C4-2B (cell line): ENCODE measurements around the gene SPANXN5.
"Not testable (repeated sequence)": the region's sequence is repeated elsewhere in the genome, so short reads cannot be mapped to it uniquely, and the experiment has no call there.

Experiments
- H3K27ac ChIP-seq: fragments of 450-650 bp; 2 replicates; pipeline ENCODE4 v1.5.1; 2017
- ZFX ChIP-seq: fragments of 450-650 bp; IDR thresholded peaks from 2 replicates; pipeline ENCODE4 v1.6.1; 2017
- TF ChIP-seq, protein P1 (sequence below): fragments of 450-650 bp; conservative IDR thresholded peaks from 2 replicates; pipeline ENCODE4 v1.5.1; 2017; ENCODE audit warnings: mild to moderate bottlenecking

Gene SPANXN5, protein sequence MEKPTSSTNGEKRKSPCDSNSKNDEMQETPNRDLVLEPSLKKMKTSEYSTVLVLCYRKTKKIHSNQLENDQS

DNA sequence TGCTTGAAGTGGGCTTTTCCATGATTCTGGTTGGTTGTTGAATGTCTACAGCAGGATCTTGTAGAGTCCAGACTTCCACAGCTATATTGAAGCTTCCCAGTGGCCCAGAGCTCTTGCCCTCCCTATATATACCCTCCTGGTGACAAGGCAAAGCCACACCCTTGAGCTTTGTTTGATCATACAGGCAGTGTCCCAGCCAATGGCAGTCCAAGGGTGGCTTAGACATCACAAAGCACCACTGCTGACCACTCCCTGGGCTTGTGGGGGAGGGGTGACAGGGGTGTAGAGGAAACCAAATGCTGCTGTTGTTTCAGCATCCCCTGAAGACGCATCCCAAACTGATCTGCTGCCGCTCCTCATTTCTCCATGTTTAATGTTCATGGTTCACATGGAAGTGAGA is at the start of gene SPANXN5:
Gene SPANXN5 (minus strand): TSS at position 101 of the 400 bp plus-strand sequence. CDS start 79 bp downstream, at position 22.
- not testable (repeated sequence) for H3K27ac ChIP-seq

DNA sequence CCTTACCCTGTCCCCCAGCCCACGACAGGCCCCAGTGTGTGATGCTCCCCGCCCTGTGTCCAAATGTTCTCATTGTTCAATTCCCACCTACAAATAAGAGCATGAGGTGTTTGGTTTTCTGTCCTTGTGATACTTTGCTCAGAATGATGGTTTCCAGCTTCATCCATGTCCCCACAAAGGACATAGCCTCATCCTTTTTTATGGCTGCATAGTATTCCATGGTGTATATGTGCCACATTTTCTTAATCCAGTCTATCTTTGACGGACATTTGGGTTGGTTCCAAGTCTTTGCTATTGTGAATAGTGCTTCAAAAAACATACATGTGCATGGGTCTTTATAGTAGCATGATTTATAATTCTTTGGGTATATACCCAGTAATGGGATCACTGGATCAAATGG is 46.4 kb upstream of the SPANXN5 start:
- H3K27ac ChIP-seq, result not testable (repeated sequence)

DNA sequence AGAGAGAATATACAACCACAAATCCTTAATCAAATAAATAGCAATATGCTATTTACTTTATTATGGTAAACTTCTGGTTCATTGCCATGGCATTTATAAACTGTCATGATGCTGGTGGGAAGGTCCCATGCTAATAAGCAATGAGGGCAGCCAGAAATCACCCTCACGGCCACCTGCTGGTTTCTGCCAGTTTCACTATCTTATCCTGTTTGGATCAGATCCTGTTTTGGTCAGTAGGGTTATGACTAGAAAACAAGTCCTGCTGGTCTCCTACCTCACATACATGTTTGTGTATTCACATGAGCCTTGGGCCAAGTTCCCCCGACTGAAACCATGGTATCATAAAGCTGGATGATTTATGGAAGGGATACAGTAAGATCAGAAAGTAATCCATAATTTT is 41.9 kb upstream of the SPANXN5 start:
- H3K27ac ChIP-seq, result no peak overlapping the region
- TF ChIP-seq, protein P1, sequence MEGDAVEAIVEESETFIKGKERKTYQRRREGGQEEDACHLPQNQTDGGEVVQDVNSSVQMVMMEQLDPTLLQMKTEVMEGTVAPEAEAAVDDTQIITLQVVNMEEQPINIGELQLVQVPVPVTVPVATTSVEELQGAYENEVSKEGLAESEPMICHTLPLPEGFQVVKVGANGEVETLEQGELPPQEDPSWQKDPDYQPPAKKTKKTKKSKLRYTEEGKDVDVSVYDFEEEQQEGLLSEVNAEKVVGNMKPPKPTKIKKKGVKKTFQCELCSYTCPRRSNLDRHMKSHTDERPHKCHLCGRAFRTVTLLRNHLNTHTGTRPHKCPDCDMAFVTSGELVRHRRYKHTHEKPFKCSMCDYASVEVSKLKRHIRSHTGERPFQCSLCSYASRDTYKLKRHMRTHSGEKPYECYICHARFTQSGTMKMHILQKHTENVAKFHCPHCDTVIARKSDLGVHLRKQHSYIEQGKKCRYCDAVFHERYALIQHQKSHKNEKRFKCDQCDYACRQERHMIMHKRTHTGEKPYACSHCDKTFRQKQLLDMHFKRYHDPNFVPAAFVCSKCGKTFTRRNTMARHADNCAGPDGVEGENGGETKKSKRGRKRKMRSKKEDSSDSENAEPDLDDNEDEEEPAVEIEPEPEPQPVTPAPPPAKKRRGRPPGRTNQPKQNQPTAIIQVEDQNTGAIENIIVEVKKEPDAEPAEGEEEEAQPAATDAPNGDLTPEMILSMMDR, result no peak
- no peak for TF ChIP-seq ZFX

DNA sequence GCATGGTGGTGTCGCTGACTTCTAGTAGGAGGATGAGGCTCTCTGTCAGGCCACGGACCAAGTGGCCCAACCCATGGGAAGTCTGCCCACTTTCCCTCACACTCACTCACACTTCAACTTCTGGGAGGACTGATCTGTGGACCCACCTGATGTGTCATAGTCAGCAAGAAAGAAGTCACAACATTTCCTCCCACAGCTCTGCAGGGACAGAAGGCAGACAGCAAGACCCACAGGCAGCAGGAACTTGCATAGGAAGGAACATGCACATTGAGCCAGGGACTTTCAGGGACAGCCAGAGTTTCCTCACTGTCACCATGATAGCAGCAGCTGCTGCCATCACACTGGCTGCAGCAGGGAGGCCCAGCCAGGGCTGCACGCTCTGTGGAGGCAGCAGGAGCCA is 33.3 kb upstream of the SPANXN5 start:
- no peak overlapping the region for H3K27ac ChIP-seq
- TF ChIP-seq ZFX, result no peak
- TF ChIP-seq, protein P1, result no peak

DNA sequence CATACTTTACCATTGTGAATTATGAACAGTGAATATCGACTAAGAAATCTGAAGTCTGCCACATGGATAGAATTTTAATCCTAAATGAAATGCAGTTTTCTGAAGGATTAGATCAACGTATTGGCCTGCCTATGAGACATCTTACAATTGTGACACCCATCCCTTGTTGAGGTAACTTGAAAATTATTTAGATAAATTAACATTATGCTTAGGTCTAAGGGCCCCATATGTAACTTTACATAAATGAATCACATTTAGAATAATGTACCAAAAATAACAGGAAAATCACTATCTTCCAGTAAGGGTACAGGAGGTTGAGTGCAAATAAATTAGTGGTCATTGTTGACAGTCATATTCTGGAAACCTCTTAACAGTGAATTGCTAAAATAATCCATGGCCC is 27.4 kb upstream of the SPANXN5 start:
- TF ChIP-seq ZFX, result no peak
- TF ChIP-seq, protein P1, result no peak
- no peak overlapping the region for H3K27ac ChIP-seq

DNA sequence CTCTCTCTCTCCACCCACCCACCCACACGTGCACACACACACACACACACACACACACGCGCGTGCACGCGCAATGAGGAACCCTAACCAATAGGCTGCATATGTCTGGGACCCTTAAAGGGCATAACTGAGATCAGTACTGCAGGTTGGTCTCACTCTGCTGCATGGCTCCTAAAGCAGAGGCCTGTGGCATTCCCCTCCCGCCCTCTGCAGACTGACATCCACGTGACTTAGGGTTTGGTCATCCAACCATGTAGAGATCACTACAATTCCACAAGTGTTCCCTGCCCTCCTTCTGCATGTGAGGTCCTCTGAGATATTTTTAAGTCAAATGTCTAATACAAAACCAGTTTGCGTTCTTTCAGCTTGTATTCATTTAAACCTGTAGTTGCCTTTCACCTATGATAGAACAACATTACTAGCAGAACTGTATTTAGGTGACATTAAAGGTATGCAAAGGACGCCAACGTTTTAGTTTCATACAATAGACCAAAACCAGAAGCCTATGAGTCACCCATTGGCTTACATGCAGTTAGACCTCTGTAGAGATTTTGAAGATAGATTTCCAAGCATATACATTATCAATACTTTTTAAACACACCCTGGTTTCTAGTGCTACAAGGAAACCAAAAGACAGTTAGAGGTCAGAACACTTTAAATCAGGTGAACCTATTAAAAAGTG is 24.0 kb upstream of the SPANXN5 start:
- no peak overlapping the region for H3K27ac ChIP-seq
- no peak for TF ChIP-seq ZFX
- TF ChIP-seq, protein P1, result no peak

DNA sequence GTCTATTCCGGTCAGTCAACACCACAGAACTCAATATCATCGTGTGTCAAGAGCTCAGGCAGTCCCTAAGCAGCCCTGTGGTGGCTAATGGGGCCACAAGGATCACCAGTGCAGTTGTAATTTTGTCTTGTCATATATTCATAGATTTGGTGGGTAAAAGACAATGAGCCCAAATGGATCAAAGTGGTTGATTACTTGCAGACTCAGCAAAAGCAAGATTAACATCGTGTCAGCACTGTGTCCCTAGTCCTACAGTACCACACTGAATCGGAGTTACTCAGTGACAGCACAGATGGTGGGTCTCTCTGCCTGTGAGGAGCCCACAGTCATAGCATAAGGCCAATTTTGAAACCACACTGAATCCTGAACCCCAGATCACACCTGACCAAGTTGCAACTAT is 22.6 kb upstream of the SPANXN5 start:
- no peak overlapping the region for H3K27ac ChIP-seq

DNA sequence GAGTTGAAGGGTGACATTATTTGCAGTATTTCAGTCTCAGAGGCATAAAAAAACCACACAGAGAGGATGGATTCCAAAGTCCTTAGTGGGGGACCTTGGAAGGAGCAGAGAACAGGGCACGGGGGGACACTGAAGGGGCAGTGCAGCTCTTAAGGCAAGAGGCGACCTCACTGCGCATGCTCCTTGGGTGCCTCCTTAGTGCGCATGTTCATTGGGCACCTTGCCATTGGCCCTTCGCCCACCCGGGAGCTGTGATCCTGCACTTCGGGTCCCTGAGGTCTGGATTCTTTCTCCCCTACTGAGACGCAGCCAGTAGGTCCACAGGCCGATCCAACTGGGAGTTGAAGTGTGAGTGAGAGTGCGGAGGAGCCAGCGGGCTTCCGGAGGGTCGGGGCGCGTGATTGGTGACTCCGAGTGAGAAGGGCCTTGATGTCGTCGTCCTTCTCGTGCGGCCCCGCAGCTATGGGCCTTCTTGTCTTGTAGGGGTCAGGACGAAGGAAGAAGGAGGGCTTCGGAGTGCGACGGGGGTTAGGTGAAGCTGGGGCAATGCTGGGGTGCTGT is 13.9 kb upstream of the SPANXN5 start, which contains the start of gene XAGE5:
Gene XAGE5 (plus strand): TSS at position 223 of the 561 bp plus-strand sequence. CDS start 1,280 bp downstream, outside the sequence.
- no peak within 1 kb of the TSS for H3K27ac ChIP-seq
- no peak for TF ChIP-seq ZFX
- TF ChIP-seq, protein P1, result no peak

More for the DNA sequence above, 22.6 kb upstream of the SPANXN5 start:
- no peak for TF ChIP-seq ZFX
- TF ChIP-seq, protein P1, result no peak

DNA sequence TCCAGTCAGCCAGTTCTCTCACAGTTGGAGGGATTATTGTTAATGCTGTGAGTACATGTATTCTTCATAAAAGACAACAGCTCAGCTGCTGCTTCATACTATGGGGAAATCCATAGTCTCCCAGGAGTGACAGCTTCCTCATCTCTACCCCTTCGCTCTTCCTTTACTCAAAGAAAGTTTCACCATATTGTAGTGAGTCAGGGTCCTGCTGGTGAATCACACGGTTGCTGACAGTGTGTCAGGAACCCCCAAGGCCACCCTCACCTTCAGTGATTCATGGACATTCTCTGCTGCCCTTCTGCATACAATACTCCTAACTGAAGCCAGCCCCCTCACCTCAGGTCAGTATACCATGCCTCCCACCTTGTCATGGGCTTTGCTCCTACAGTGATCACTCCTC is 7.6 kb upstream of the SPANXN5 start:
- not testable (repeated sequence) for H3K27ac ChIP-seq

DNA sequence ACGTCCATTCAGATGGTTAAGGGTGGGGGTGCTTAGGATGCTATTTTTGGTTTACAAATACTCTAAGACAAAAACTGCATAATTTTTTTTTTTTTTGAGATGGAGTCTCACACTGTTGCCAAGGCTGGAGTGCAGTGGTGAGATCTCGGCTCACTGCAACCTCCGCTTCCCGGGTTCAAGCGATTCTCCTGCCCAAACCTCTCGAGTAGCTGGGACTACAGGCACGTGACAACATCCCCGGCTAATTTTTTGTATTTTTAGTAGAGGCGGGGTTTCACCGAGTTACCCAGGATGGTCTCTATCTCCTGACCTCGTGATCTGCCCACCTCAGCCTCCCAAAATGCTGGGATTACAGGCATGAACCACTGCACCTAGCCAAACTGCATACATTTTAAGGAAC is 23.7 kb downstream of the SPANXN5 start:
- H3K27ac ChIP-seq, result not testable (repeated sequence)

DNA sequence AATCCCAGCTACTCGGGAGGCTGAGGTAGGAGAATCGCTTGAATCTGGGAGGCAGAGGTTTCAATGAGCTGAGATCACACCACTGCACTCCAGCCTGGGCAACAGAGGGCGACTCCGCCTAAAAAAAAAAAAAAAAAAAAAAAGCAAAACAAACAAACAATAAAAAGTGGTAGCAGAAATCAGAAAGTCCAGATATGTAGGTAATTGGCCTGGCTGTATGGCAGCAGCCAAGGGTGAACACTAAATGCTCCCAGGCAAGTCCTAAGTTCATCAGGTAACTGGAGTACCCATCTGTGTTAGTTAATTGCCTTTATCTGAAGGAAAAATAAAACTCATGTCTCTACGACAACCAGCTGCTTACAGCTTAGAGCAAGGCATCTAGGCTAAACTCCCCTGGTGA is 31.2 kb downstream of the SPANXN5 start:
- not testable (repeated sequence) for H3K27ac ChIP-seq

DNA sequence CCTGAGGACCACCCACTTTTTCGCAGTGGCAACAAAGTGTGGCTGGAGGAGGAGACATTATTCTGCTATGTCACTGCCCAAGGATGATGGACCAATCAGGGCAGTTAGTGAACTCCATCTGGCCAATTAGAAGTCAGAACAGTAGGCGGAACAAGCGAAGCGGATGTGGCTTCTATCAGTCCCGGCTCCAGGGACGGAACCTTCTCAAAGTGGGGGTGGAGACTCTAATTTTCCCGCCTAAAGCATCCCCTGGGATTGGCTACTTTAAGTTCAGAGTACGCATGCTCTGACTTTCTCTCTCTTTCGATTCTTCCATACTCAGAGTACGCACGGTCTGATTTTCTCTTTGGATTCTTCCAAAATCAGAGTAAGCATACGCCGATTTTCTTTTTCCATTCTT is 46.3 kb downstream of the SPANXN5 start, which contains the start of gene SSX2B:
Gene SSX2B (plus strand): TSS at position 301 of the 400 bp plus-strand sequence. CDS start 1,429 bp downstream, outside the sequence.
- not testable (repeated sequence) for H3K27ac ChIP-seq
